Dermis lymphatic vessel endothelial cell (primary cell): ENCODE results near the gene PHF11. TPM values are rescaled to one million over a fixed set of nuclear protein-coding genes. Genes with fewer than 3 reads are reported as not detected.

Source experiments
- total RNA-seq: library from RNA; depleted of rRNA; stranded (reverse); fragments of >200 nt; gene quantifications from 2 replicates; pipeline ENCODE4 v1.2.1, GENCODE V29; 2014

PHF11 gene
- 9.8 and 11.8 TPM in 2 replicates for total RNA-seq

DNA sequence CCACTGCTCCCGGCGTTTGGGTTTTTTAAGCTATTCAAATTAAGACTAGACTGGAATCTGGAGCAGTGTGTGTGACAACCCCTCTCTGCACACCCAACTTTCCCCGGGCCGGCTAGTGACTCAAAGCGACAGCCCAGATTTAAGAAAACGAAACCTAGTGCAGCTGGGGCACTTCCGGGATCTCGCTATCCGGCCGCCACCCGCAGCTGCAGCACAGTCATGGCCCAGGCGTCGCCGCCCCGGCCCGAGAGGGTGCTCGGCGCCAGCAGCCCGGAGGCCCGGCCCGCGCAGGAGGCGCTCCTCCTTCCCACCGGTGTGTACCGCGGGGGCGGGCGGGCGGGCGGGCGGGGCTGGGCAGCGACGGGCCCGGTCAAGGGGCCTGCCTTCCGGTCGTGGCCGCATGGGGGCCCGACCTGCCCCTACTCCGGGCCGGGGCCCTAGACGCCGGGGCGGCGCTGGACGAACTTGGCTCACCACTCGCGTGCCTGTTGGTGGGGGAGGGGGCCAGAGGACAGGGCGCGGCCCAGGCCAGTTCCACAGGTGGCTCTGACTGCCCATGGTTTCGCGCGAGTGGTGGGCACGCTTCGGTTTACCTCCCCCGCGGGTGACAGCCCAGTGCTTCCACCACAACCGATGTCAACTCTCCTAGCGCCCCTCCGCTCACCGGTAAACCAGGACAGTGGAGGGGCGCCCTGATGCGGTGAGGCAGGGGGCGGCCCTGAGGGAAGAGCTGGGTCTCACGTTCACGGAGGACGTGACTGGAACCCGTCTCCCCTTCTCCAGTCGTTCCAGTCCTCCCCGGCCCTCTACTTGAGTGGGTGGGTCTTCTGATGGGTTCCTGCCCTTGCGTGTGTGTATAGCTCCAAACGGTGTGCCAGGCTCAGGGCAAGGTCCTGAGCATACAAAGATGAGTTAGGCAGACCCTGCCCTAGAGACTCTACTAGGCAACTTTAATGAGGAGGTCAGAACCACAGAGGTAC is at the start of gene PHF11:
PHF11 (plus strand) TSS at position 171 of the 980 bp plus-strand sequence; CDS start at position 220, 49 bp downstream.

Other genes starting within 250 kb of the PHF11 start
- gene CDADC1, start 248.0 kb upstream of the PHF11 start, total RNA-seq = 2.1 and 3.3 TPM in 2 replicates
- gene CAB39L, start 51.9 kb upstream of the PHF11 start, total RNA-seq = 7.6 and 9.4 TPM in 2 replicates
- gene SETDB2, start 51.7 kb upstream of the PHF11 start, total RNA-seq = 7.4 and 8.7 TPM in 2 replicates
- 24.5 and 32.0 TPM in 2 replicates for gene RCBTB1, start 89.6 kb downstream of the PHF11 start, total RNA-seq
- gene ARL11, start 132.6 kb downstream of the PHF11 start, total RNA-seq = 0.26 and 0.33 TPM in 2 replicates
- gene EBPL, start 195.5 kb downstream of the PHF11 start, total RNA-seq = 94.5 and 131 TPM in 2 replicates